Esophagus muscularis mucosa (tissue), 4 donors: ENCODE measurements around the gene KCTD11. TPM values are rescaled to one million over a fixed set of nuclear protein-coding genes. Genes with fewer than 3 reads are reported as not detected.

Source experiments
- DNase-seq: peaks from one replicate; pipeline ENCODE4 v3.0.0-alpha.2; 2017; ENCODE audit errors: extremely low spot score
- H3K27ac ChIP-seq, 4 donors: fragments of 200-600 bp; sonication (generic); replicated peaks in 1 of 4; 1 replicate in 3 of 4; 2 replicates in 1 of 4; pipeline ENCODE4 v1.5.1; 2016 to 2019; ENCODE audit warnings: mild to moderate bottlenecking in 1 of 4
- H3K27me3 ChIP-seq, 4 donors: fragments of 200-600 bp; sonication (generic); one replicate each; pipeline versions ENCODE4 v1.5.1 to v1.6.0; 2016 to 2019
- H3K36me3 ChIP-seq, 4 donors: fragments of 200-600 bp; sonication (generic); one replicate each; pipeline ENCODE4 v1.5.1; 2016 to 2019
- H3K4me1 ChIP-seq, 4 donors: fragments of 200-600 bp; sonication (generic); one replicate each; pipeline ENCODE4 v1.5.1; 2016 to 2019
- H3K4me3 ChIP-seq, 4 donors: fragments of 200-600 bp; sonication (generic); 1 replicate in 2 of 4; 2 replicates in 2 of 4; pipeline ENCODE4 v1.5.1; 2016 to 2019; ENCODE audit warnings: mild to moderate bottlenecking in 4 of 4, moderate library complexity in 1 of 4
- H3K9me3 ChIP-seq, 4 donors: fragments of 200-600 bp; sonication (generic); 1 replicate in 3 of 4; 2 replicates in 1 of 4; pipeline ENCODE4 v1.5.1; 2016 to 2019
- EP300 ChIP-seq: sonication (generic); formaldehyde crosslinking; IDR thresholded peaks from one replicate; pipeline ENCODE4 v1.6.1; 2017; ENCODE audit warnings: antibody characterized with exemption
- POLR2A ChIP-seq: fragments of 450-650 bp; IDR thresholded peaks from one replicate; pipeline ENCODE4 v1.6.1; 2017; ENCODE audit warnings: antibody characterized with exemption, moderate library complexity, mild to moderate bottlenecking, low read depth
- POLR2AphosphoS5 ChIP-seq, 2 donors: sonication (generic); formaldehyde crosslinking; IDR thresholded peaks; one replicate each; pipeline ENCODE4 v1.6.1; 2017; ENCODE audit warnings: antibody characterized with exemption in 2 of 2
- WGBS: methylation state at CpG from one replicate; pipeline ENCODE4 v1.1.5; 2018; 5-methylcytosine and 5-hydroxymethylcytosine counted together
- intact Hi-C: fragments of 100-400 bp; cut with DNase I; formaldehyde crosslinking; loops from one replicate; pipeline ENCODE4 v1.15.1; 2023
- total RNA-seq, 4 donors: library from RNA; depleted of rRNA; stranded (reverse); fragments of >200 nt; gene quantifications; one replicate each; pipeline versions ENCODE4 v1.1.0 to v1.2.1, GENCODE V29; 2016
- TF ChIP-seq, protein P1 (sequence below), 3 experiments: fragments of 200-600 bp in 2 of 3; fragments of 450-650 bp in 1 of 3; sonication (generic) in 2 of 3; IDR thresholded peaks; one replicate each; pipeline ENCODE4 v1.5.1; 2017 to 2019; ENCODE audit warnings: antibody characterized with exemption in 3 of 3, mild to moderate bottlenecking in 2 of 3, moderate library complexity in 1 of 3

KCTD11 gene
- total RNA-seq, 4 donors from 2014 or later, result 9.1 to 18.2 (median 13.3) TPM

GRCh38 chr17:7389924-7390910, 38.3 kb downstream of the KCTD11 start:
- Histone ChIP-seq H3K9me3 (no peaks in the 10 kb centered on the region), H3K4me1 (peaks cover 14 to 29% (median 21%) of the 10 kb centered on the region in 4 donors), H3K27me3 (no peaks in the 10 kb centered on the region), H3K36me3 (peaks cover 16 to 69% (median 51%) of the 10 kb centered on the region in 4 donors), H3K4me3 (no peak overlapping the region), H3K27ac (no peak overlapping the region)
- intact Hi-C loops, result no loop called here
- no peak for DNase-seq
- TF ChIP-seq POLR2A (no peak), EP300 (no peak), POLR2AphosphoS5 (IDR thresholded peaks at IDR 0.05) (no peak)
- TF ChIP-seq, protein P1, sequence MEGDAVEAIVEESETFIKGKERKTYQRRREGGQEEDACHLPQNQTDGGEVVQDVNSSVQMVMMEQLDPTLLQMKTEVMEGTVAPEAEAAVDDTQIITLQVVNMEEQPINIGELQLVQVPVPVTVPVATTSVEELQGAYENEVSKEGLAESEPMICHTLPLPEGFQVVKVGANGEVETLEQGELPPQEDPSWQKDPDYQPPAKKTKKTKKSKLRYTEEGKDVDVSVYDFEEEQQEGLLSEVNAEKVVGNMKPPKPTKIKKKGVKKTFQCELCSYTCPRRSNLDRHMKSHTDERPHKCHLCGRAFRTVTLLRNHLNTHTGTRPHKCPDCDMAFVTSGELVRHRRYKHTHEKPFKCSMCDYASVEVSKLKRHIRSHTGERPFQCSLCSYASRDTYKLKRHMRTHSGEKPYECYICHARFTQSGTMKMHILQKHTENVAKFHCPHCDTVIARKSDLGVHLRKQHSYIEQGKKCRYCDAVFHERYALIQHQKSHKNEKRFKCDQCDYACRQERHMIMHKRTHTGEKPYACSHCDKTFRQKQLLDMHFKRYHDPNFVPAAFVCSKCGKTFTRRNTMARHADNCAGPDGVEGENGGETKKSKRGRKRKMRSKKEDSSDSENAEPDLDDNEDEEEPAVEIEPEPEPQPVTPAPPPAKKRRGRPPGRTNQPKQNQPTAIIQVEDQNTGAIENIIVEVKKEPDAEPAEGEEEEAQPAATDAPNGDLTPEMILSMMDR (IDR thresholded peaks at IDR 0.05), result no peak
- WGBS, result 89% methylated on average over 19 of the region's 19 CpGs

DNA sequence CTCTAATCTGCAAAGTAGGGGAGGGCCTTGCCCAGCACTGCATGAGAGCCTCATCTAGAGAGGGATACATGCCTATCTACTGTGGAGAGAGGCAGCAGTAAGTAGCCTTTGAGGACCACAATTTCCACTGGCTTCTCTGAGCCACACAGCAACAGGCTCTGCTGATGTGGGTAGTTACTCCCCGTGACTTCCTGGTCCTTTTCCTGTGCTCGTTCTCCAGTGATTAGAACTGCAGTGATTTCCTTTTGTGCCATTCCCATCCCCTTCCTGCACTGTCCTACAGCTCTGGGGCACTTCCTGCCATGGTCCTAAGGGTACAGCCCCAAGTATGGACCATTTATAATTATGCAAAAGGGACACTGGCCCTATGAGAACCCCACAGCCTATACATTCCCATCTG, 39.3 kb downstream of the KCTD11 start:
- WGBS, result 60% methylated on average over 1 of the region's 2 CpGs
- TF ChIP-seq EP300 (no peak), POLR2A (no peak), POLR2AphosphoS5 (IDR thresholded peaks at IDR 0.05) (no peak)
- TF ChIP-seq, protein P1 (IDR thresholded peaks at IDR 0.05), result no peak
- Histone ChIP-seq H3K36me3 (peaks cover 16 to 65% (median 50%) of the 10 kb centered on the region in 4 donors), H3K27me3 (no peaks in the 10 kb centered on the region), H3K27ac (no peak overlapping the region), H3K4me3 (no peak overlapping the region), H3K9me3 (no peaks in the 10 kb centered on the region), H3K4me1 (peaks cover 14 to 36% (median 26%) of the 10 kb centered on the region in 4 donors)
- DNase-seq, result no peak
- intact Hi-C loops, result no loop called here

DNA sequence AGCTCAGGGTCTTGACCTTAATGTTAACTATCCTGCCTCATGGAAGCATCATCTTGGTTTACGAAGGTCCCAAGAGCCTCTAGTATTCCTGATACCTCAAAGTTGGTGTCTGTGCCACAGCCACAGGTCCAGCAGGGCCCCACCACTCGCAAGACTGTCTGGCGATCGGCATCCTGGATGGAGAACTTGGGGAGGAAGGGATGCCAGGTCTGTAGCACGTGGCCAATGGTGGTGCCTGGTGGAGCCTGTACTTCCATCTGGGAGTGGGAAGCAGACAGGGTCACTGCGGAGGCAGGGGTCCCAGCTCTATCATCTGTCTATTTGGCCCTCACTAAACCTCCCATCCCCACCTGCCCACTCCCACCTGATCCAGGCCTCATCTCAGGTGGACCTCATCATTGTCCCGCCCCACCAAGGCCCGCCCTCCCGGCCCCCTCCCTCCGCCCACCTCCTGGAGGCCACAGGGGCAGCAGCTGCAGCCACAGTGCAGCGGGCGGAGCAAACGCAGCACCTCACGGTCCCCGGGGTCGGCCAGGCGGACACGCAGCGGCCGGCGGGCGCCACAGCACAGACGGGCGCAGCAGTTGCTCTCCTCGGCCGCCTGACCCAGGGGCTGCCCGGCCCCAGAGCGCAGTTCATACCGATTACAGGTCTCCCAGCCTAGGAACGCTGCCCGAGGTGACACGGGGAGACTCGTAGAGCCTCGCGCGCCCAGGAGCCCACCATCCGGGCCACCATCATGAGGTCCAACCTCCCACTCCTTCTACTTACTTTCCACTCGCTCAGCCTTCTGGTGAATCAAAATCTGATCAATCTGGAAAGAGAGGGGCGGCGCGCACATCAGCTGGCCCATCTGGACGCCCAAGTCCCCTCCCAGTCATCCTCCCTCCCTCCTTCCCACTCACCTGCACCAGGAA, 41.0 kb downstream of the KCTD11 start:
- Histone ChIP-seq H3K36me3 (peaks cover 16 to 50% (median 40%) of the 10 kb centered on the region in 4 donors), H3K4me3 (peak overlapping the region; percentile 75 to 90 (median 82)), H3K27me3 (no peaks in the 10 kb centered on the region), H3K27ac (peak overlapping the region; percentile 89 to 98 (median 94)), H3K9me3 (no peaks in the 10 kb centered on the region), H3K4me1 (peaks cover 14 to 36% (median 26%) of the 10 kb centered on the region in 4 donors)
- intact Hi-C loops, result no loop called here
- TF ChIP-seq POLR2AphosphoS5 (IDR thresholded peaks at IDR 0.05), result no peak
- TF ChIP-seq EP300, result no peak
- no peak for TF ChIP-seq POLR2A
- TF ChIP-seq, protein P1 (IDR thresholded peaks at IDR 0.05), result no peak
- 77% methylated on average over 34 of the region's 42 CpGs for WGBS
- DNase-seq, result no peak

DNA sequence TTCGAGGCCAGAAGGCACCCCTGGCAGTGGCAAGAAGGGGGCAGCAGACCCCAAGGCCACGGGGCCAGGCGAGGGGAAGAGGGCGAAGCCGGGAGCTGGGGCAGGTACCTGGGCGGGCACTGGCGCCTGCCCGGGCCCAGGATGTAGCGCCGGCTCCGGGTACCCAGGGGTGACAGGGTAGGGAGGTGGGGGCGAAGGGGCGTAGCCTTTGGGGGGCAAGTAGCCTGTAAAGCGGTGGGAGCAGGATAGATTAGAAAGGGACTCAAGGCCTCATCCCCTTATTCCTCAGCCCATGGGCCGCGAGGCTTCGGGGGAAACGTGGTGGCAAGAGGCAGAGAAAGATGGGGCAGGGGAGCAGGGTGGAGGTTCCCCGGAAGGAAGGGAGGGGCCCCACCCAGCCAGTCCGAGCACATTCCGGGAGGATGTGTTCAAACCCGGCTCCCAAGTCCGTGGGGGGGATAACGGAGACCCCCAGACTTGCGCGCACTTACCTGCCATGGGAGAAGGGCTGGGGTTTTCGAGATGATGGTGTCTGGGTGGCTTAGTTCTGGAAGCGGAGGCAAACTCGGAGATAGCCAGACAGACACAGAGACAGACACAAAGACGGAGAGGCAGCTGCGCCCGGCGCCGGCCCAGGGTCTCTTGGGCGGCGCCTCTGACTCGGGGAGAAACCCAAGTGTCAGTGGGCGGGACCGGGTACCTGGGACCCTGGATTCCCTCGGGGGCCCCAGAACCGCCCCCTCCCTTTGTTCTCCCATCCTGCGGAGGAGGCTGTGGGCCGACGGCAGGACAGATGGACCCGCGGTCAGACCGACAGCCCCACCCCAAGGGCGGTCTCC, 41.9 kb downstream of the KCTD11 start:
- H3K4me3 ChIP-seq, result peak overlapping the region; percentile 75 to 90 (median 82)
- no peak for DNase-seq
- peaks cover 12 to 41% (median 31%) of the 10 kb centered on the region in 4 donors for H3K36me3 ChIP-seq
- peaks cover 14 to 36% (median 26%) of the 10 kb centered on the region in 4 donors for H3K4me1 ChIP-seq
- H3K27ac ChIP-seq, result peak overlapping the region; percentile 89 to 98 (median 94)
- no peak for TF ChIP-seq POLR2A
- no peak for TF ChIP-seq POLR2AphosphoS5 (IDR thresholded peaks at IDR 0.05)
- no peak for TF ChIP-seq EP300
- TF ChIP-seq, protein P1 (IDR thresholded peaks at IDR 0.05), result no peak
- intact Hi-C loops, result no loop called here
- no peaks in the 10 kb centered on the region for H3K27me3 ChIP-seq
- H3K9me3 ChIP-seq, result no peaks in the 10 kb centered on the region
- WGBS, result 9% methylated on average over 28 of the region's 48 CpGs
